K562 (cell line): Measurements from ENCODE around the gene INKA2. TPM values are rescaled to one million over a fixed set of nuclear protein-coding genes. Genes with fewer than 3 reads are reported as not detected.

Experiments
- ATAC-seq: fragments of 200-7000 bp; cut with Tn5 transposase; 3 replicates; pipeline ENCODE4 v1.9.1; 2020; ENCODE audit warnings: moderate library complexity
- BruUV-seq: library from RNA; stranded (reverse); fragments of 400-500 nt; replicated peaks from 2 replicates; lab custom pipeline; 2021; lab: Mats Ljungman, UMichigan
- CTCF ChIA-PET: fragments of 300-600 bp; formaldehyde crosslinking; extraction: SDS; loops from one replicate; lab custom pipeline; 2021; ENCODE audit warnings: low intra/inter-chr PET ratio; lab: Yijun Ruan, JAX
- POLR2A ChIA-PET: fragments of 300-600, 350-650 bp; sonication (Branson Sonifier 250); formaldehyde crosslinking; extraction: SDS; loops from one replicate; lab custom pipeline; 2021; ENCODE audit warnings: antibody characterized with exemption, inconsistent platforms; lab: Yijun Ruan, JAX
- DNase-seq, 4 experiments: peaks; one replicate each; pipeline versions ENCODE4 v3.0.0 to v3.0.0-alpha.2; 2011 to 2018; ENCODE audit warnings: low spot score in 3 of 4, mixed read lengths in 3 of 4; ENCODE audit errors: extremely low read depth in 1 of 4
- FAIRE-seq: peaks from 2 replicates; lab custom pipeline; 2011; peaks lifted over from hg19 to GRCh38; lab: Jason Lieb, UNC
- H2AFZ ChIP-seq: 2 replicates; pipeline ENCODE4 v1.6.0; 2011; ENCODE audit warnings: low read depth, low read length, control low read depth, inconsistent platforms
- H3K27ac ChIP-seq: fragments of 200-600 bp; 3 replicates; pipeline ENCODE4 v1.8.0; 2011; ENCODE audit warnings: low read depth, mild to moderate bottlenecking, control low read depth, inconsistent platforms, low read length, moderate library complexity, mixed read lengths; ENCODE audit errors: extremely low read depth
- H3K27me3 ChIP-seq, 2 experiments: fragments of 300-600 bp in 1 of 2; 2 replicates in 1 of 2; 3 replicates in 1 of 2; pipeline versions ENCODE4 v1.6.0 to v1.8.0; 2011; ENCODE audit warnings: inconsistent platforms in 2 of 2, low read length in 2 of 2, mild to moderate bottlenecking in 1 of 2, mixed read lengths in 1 of 2, moderate library complexity in 1 of 2; ENCODE audit not compliant: control insufficient read depth in 2 of 2, insufficient read depth in 2 of 2
- H3K36me3 ChIP-seq: fragments of 300-600 bp; 3 replicates; pipeline ENCODE4 v1.8.0; 2011; ENCODE audit warnings: mild to moderate bottlenecking, low read length, inconsistent platforms; ENCODE audit not compliant: control insufficient read depth, insufficient read depth
- H3K4me1 ChIP-seq, 2 experiments: fragments of 200-600 bp in 1 of 2; replicated peaks in 1 of 2; 2 replicates in 1 of 2; 3 replicates in 1 of 2; pipeline versions ENCODE4 v1.5.1 to v1.8.0; 2011; ENCODE audit warnings: inconsistent platforms in 2 of 2, low read length in 2 of 2, mild to moderate bottlenecking in 1 of 2, mixed read lengths in 1 of 2, moderate library complexity in 1 of 2; ENCODE audit not compliant: control insufficient read depth in 2 of 2, insufficient read depth in 2 of 2
- H3K4me2 ChIP-seq: 2 replicates; pipeline ENCODE4 v1.6.1; 2011; ENCODE audit warnings: low read length, control low read depth, inconsistent platforms, mixed read lengths; ENCODE audit not compliant: insufficient read depth
- H3K4me3 ChIP-seq: fragments of 200-600 bp; sonication (generic), shearing (Covaris generic); 2 replicates; pipeline ENCODE4 v1.5.1; 2016; ENCODE audit warnings: control low read depth, inconsistent platforms
- H3K79me2 ChIP-seq: fragments of 200-600 bp; 3 replicates; pipeline ENCODE4 v1.8.0; 2011; ENCODE audit warnings: low read length, inconsistent platforms; ENCODE audit not compliant: control insufficient read depth, insufficient read depth
- H3K9ac ChIP-seq, 2 experiments: 2 replicates each; pipeline versions ENCODE4 v1.6.0 to v1.6.1; 2011; ENCODE audit warnings: low read depth in 2 of 2, low read length in 2 of 2, control low read depth in 1 of 2, inconsistent platforms in 1 of 2, mild to moderate bottlenecking in 1 of 2, mixed read lengths in 1 of 2; ENCODE audit not compliant: insufficient read depth in 1 of 2
- H3K9me1 ChIP-seq: one replicate; pipeline ENCODE4 v1.6.0; 2011; ENCODE audit warnings: inconsistent platforms, mild to moderate bottlenecking, low read length, moderate library complexity; ENCODE audit not compliant: control insufficient read depth, insufficient read depth
- H3K9me3 ChIP-seq: replicated peaks from 2 replicates; pipeline ENCODE4 v1.5.1; 2011; ENCODE audit warnings: low read depth, low read length, inconsistent platforms; ENCODE audit not compliant: control insufficient read depth, insufficient read depth
- H4K20me1 ChIP-seq: replicated peaks from 2 replicates; pipeline ENCODE4 v1.6.1; 2011; ENCODE audit warnings: low read length, inconsistent platforms, mixed read lengths; ENCODE audit not compliant: control insufficient read depth, insufficient read depth
- CHD2 ChIP-seq: IDR thresholded peaks from 2 replicates; pipeline ENCODE4 v1.6.1; 2011; ENCODE audit warnings: low read depth, low read length
- E2F3 ChIP-seq: fragments of 250-450 bp; sonication (Bioruptor Pico); IDR thresholded peaks from 2 replicates; pipeline ENCODE4 v1.4.0; 2020; ENCODE audit warnings: mild to moderate bottlenecking
- ESRRB ChIP-seq: fragments of 250-450 bp; sonication (Bioruptor Pico); IDR thresholded peaks from 2 replicates; pipeline ENCODE4 v1.5.0; 2020; ENCODE audit warnings: mild to moderate bottlenecking, moderate library complexity, borderline replicate concordance
- MBD2 ChIP-seq: sonication (generic); IDR thresholded peaks from 2 replicates; pipeline ENCODE4 v1.6.1; 2016; ENCODE audit warnings: low read depth, borderline replicate concordance
- MCM3 ChIP-seq: fragments of 450-650 bp; IDR thresholded peaks from 2 replicates; pipeline ENCODE4 v1.6.1; 2016
- SAFB ChIP-seq: fragments of 200-400 bp; formaldehyde crosslinking; IDR thresholded peaks from 2 replicates; pipeline ENCODE4 v1.6.1; 2017; ENCODE audit warnings: low read depth, low read length, borderline replicate concordance
- WGBS: fragments of 100-300 bp; shearing (Covaris generic); methylation state at CpG from one replicate; pipeline ENCODE4 v1.1.6; 2016; ENCODE audit warnings: low coverage, mixed read lengths; ENCODE audit not compliant: insufficient coverage; ENCODE audit errors: missing lambda C conversion rate; 5-methylcytosine and 5-hydroxymethylcytosine counted together
- in situ Hi-C: fragments of 300-500 bp; cut with MboI; formaldehyde crosslinking; loops from 4 replicates; pipeline ENCODE4 v1.15.0; 2018; ENCODE audit warnings: inconsistent platforms, mixed read lengths
- intact Hi-C: fragments of 100-400 bp; cut with micrococcal nuclease; formaldehyde crosslinking; loops from 2 replicates; pipeline ENCODE4 v1.14.2; 2022
- polyA plus RNA-seq, 8 experiments: library from polyadenylated mRNA; depleted of rRNA in 4 of 8; stranded (reverse) in 5 of 8; unstranded in 3 of 8; fragments of >200 nt; fragmentation: Nextera tagmentation in 2 of 8; fragmentation: Illumina TruSeq in 1 of 8; extraction: Ambion mirVana in 2 of 8; extraction: Trizol in 1 of 8; gene quantifications; 2 replicates each; pipeline versions ENCODE4 v1.2.1 to v1.2.3, GENCODE V29; 2011 to 2014; ENCODE audit warnings: inconsistent platforms in 1 of 8, missing spikeins in 1 of 8
- total RNA-seq, 7 experiments: library from RNA; depleted of rRNA in 6 of 7; stranded (reverse); fragments of >200 nt in 6 of 7; fragmentation: Illumina TruSeq in 2 of 7; extraction: Trizol in 2 of 7; gene quantifications; 2 replicates each; pipeline versions ENCODE4 v1.2.1 to v1.2.3, GENCODE V29; 2011 to 2021; ENCODE audit warnings: low replicate concordance in 1 of 7

The INKA2 gene
- total and polyA plus RNA-seq, 9 of the 15 experiments (the other 6 are each of a cell fraction or from before 2014, with no cell fraction given): 0.04 to 1.4 (median 0.26) TPM; not detected in 1

GRCh38 chr1:111706921-111707320, 32.3 kb downstream of the INKA2 start:
- Histone ChIP-seq H3K27me3 (no peaks in the 10 kb centered on the region), H3K4me2 (no peak overlapping the region), H3K9me1 (no peaks in the 10 kb centered on the region), H2AFZ (no peak overlapping the region), H3K27ac (no peak overlapping the region), H3K4me3 (no peak overlapping the region), H3K9me3 (no peaks in the 10 kb centered on the region), H3K9ac (no peak overlapping the region)
- intact Hi-C loops: no loop called here
- POLR2A ChIA-PET: interaction anchor here (0.7 kb wide), 1 partner anchor 59 kb away, joined by 3 read pairs; no protein-coding TSS in a partner anchor
- DNase-seq (no peak), ATAC-seq (no peak)
- no TSS peak for BruUV-seq
- 94% methylated on average over 2 of the region's 2 CpGs for WGBS
- CTCF ChIA-PET: no interaction called here
- TF ChIP-seq SAFB: no peak
- no peak for TF ChIP-seq ESRRB (CRISPR knock-in tag)
- TF ChIP-seq, all 486 proteins: peak for 0
- FAIRE-seq: no peak
- Histone ChIP-seq H3K4me1 (no peaks in the 10 kb centered on the region), H3K79me2 (no peaks in the 10 kb centered on the region), H4K20me1 (no peaks in the 10 kb centered on the region), H3K36me3 (peaks cover 74% of the 10 kb centered on the region)
- in situ Hi-C loops: no loop called here

- no TSS peak for BruUV-seq
- intact Hi-C loops: no loop called here
Measured at GRCh38 chr1:111705841-111706240, 33.4 kb downstream of the INKA2 start.

More at GRCh38 chr1:111705841-111706240, 33.4 kb downstream of the INKA2 start:
- Histone ChIP-seq H3K27me3 (no peaks in the 10 kb centered on the region), H4K20me1 (no peaks in the 10 kb centered on the region), H3K9ac (no peak overlapping the region), H3K4me2 (no peak overlapping the region), H3K4me1 (no peaks in the 10 kb centered on the region), H3K36me3 (peaks cover 82% of the 10 kb centered on the region), H3K4me3 (no peak overlapping the region), H3K79me2 (no peaks in the 10 kb centered on the region), H2AFZ (no peak overlapping the region), H3K27ac (no peak overlapping the region), H3K9me3 (no peaks in the 10 kb centered on the region)
- ChIA-PET CTCF (no interaction called here), POLR2A (no interaction called here)
- DNase-seq (no peak), ATAC-seq (no peak)
- WGBS: 74% methylated on average over 3 of the region's 3 CpGs
- TF ChIP-seq MCM3 (no peak), E2F3 (CRISPR knock-in tag) (no peak), MBD2 (no peak), CHD2 (no peak)
- TF ChIP-seq, all 486 proteins: peak for 0
- H3K9me1 ChIP-seq: no peaks in the 10 kb centered on the region
- in situ Hi-C loops: no loop called here
- no peak for FAIRE-seq
